Measurements from ENCODE around the gene WDR17.

DNA sequence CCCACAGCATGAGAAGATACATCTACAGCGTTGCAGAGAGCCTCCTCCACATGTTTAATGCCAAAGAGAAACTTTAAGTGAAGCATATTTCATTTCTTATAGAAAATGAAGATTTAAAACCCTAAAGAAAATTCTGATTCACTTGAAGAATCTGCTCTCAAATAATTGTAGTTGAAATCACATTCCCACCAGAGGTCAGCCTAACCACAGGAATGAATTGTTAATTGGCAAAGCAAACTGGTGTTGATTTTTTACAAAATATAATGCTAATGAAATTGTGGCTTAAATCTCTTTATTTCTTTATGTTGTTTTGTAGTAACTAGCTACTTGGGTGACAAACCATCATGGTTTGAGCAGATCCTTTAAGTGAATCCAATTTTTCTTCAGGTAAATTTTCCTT is 31.1 kb upstream of the WDR17 start:
- TF ChIP-seq, protein P1, sequence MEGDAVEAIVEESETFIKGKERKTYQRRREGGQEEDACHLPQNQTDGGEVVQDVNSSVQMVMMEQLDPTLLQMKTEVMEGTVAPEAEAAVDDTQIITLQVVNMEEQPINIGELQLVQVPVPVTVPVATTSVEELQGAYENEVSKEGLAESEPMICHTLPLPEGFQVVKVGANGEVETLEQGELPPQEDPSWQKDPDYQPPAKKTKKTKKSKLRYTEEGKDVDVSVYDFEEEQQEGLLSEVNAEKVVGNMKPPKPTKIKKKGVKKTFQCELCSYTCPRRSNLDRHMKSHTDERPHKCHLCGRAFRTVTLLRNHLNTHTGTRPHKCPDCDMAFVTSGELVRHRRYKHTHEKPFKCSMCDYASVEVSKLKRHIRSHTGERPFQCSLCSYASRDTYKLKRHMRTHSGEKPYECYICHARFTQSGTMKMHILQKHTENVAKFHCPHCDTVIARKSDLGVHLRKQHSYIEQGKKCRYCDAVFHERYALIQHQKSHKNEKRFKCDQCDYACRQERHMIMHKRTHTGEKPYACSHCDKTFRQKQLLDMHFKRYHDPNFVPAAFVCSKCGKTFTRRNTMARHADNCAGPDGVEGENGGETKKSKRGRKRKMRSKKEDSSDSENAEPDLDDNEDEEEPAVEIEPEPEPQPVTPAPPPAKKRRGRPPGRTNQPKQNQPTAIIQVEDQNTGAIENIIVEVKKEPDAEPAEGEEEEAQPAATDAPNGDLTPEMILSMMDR (IDR thresholded peaks at IDR 0.05) = peak in 4 of 6 experiments; percentile 20 to 39 (median 38)
- no peak for TF ChIP-seq POLR2A (IDR thresholded peaks at IDR 0.05)

All from Peyer's patch (tissue), 4 donors.